Lung microvascular endothelial cell (primary cell): ENCODE measurements around the gene ENTPD8. TPM values are rescaled to one million over a fixed set of nuclear protein-coding genes. Genes with fewer than 3 reads are reported as not detected.
"Not testable (repeated sequence)": the region's sequence is repeated elsewhere in the genome, so short reads cannot be mapped to it uniquely, and the experiment has no call there.

Source experiments
- DNase-seq, 2 donors: peaks; one replicate each; pipeline versions ENCODE4 v3.0.0 to v3.0.0-alpha.2; 2010; ENCODE audit warnings: low read depth in 2 of 2
- total RNA-seq: library from RNA; depleted of rRNA; stranded (reverse); fragments of >200 nt; gene quantifications from 2 replicates; pipeline ENCODE4 v1.2.1, GENCODE V29; 2014

Gene ENTPD8
- total RNA-seq, 1 donor from 2014 or later, result 0.20 TPM

DNA sequence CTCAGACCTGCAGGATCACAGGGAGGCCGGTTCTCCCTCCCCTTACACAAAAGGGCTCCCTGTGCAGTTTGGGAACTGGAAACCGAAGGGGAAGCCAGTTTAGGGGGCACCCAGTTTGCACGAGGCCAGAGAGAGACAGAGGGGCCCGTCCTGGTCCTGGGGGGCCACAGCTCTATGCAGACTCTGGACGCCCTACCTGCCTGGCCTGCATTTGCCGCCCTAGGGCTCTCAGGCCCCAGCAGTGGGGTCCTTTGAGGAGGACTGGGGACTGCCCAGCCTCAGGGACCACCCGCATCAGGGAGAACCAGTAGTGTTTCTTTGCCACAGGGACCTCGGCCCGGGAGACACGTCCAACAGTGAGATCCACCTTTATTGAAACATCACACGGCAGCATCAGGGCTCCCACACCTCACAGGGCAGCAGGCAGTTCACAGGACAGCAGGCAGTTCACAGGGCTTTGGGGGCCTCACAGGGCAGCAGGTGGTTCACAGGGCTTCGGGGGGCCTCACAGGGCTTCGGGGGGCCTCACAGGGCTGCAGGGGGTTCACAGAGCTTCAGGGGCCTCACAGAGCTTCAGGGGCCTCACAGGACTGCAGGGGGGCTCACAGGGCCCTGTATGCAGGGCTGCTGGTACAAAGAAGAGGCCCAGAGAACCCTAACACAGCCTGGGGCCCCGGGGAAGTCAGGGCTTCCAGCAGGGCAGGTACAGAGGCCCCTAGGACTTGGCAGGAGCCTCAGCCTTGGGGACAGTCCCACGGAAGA is 18.6 kb upstream of the ENTPD8 start:
- DNase-seq, result no peak

GRCh38 chr9:137459152-137459600 is 18.0 kb upstream of the ENTPD8 start, which contains the start of gene NSMF:
NSMF (minus strand) TSS chr9:137459334; CDS start chr9:137459102, 232 bp downstream.
- peak; percentile 92 to 95 for DNase-seq

- DNase-seq, result no peak
Observed at GRCh38 chr9:137458194-137459151, 17.3 kb upstream of the ENTPD8 start.

DNA sequence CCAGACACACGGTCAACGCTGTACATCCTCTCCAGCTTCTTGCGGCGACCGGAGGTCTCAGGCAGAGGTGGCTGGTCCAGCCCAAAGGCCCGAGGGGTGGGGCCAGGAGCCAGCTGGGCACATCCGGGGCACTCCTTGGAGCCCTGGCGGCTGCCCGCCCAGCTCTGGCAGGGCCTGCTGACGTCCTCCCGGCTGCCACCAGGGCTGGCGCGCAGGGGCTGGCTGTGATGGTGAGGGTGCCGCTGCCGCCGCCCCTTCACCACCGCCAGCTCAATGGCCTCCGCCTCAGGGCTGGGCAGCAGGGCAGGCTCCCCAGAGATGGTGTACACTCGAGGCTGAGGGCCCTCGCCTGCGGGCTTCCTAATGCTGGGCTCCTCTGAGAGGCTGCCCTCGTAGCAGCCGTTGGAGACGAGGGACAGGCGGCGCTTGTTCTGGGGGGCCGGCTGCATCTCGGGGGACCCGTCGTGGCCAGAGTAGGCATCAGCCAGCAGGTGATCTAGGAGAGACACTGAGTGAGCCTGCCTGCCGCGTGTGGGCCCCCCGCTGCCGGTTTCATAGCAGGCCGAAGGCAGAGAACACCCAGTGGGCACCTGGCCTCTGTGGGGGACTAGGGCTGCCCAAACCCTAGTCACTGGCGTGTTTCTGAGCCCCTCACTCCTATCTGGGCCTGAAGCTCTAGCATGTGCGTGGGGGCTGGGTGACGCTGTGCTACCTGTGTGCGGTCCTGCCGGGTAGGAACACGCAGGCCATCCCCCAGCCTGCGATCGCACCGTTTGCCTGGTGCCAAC is 16.4 kb upstream of the ENTPD8 start:
- DNase-seq, result no peak

- no peak for DNase-seq
Observed at GRCh38 chr9:137456864-137457405, 15.8 kb upstream of the ENTPD8 start.

- no peak for DNase-seq
Observed at GRCh38 chr9:137456061-137456863, 15.1 kb upstream of the ENTPD8 start.

DNA sequence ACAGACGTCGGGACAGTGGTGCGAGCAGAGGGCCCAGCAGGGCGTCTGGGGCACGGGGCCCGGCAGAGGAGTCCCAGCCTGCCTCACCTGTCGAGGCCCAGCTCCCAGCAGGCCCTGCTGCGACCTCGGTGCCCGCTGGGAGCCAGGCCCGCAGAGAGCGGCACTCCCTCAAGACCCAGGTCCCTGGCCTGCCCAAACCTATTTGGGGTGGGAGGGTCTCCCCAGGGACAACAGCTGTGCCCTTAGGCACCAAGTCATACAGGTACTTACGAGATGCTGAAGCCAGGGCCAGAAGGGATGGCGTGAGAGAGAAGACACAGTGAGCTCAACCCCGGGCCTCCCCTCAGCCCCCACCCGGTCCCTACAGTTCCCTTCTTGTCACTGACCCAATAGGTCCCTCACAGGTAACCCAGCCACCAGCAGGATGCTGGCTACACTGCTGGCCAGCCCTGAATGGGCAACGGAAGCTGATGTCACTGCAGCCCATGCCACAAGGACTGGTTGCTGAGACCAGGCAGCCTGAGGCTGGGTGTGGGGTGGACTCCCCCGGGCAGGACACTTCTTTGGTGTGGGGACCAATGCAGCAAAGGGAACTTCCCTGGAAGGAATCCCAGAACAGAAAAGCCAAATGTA is 14.3 kb upstream of the ENTPD8 start:
- no peak for DNase-seq

DNA sequence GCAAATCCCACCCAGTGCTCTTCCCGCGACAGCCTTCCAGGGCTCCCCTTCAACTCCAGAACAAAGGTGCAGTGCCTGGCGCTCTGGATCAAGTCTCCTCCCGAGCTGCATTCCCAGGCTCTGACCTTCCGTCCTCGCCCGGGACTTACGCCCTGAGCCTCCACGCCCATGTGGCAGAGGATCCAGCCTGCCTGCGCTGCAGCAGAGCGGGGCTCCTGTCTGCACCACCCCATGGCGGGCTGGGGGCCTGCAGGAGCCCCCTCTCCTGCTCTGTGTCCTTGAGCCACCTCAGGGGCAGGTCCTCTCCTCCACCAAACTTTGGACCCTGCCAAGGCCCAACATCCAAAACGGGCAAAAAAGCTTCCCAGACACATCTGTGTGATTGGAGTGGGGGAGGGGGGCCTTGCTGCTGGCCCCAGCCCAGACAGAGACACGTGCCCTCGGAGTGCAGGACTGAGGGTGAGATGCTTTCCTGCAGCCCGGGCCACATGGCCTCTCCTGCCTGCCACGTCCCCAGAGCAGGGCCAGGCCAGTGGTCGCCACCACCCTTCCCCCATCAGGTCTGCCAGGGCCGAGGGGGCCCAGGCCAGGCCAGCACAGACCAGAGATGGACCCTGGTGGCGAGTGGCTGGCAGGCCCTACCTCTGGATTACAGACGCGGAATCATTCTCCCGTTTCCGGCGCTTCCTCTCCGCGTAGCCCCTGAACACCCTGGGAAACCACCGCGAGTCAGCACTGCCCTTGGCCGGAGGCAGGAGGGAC is 13.6 kb upstream of the ENTPD8 start:
- DNase-seq, result peak; percentile 73 to 83

GRCh38 chr9:137454145-137454596 is 13.0 kb upstream of the ENTPD8 start:
- peak; percentile 44 to 75 for DNase-seq

GRCh38 chr9:137453643-137454081 is 12.5 kb upstream of the ENTPD8 start:
- DNase-seq, result peak; percentile 76 to 88

DNA sequence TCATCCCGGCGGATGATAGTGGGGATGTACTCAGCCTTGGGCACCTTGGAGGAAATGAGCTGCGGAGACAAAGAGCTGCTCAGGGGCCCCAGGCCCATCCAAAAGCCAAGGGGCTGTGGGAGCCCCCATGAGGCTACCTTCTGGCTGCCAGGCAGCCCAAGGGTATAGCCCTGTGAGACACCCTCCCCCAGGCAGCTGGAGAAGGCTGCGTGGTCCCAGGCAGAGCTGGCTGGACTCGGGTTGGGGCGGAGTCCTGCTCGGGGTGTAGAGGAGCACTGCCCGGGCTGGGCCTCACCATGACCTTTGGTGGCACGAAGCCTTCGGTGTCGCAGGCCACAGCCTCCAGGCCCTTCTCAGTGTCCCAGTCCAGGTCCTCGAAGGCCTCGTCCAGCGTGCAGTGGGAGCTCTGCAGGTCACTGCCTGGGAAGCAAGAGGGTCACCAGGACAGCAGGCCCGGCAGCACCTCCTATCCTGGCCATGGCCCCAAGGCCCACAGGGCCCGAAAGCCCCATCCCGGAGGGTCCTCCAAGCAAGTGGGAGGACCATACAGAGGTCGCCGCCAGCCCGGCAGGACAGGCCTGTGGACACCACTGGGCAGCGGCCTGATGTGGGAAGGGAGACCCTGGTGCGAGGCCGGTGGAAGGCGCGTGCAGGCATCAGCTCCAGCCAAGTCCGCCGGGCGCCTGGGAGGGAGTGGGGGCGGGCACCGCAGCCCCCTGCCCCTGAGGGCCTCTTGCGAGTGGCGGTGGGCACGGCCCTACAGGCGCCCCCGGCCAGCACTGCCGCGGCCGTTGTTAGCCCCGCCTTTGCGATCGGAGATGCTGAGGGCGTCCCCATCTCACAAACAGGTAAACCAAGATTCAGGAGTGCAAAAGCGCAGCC is 11.8 kb upstream of the ENTPD8 start:
- no peak for DNase-seq

- no peak for DNase-seq
Observed at GRCh38 chr9:137452006-137452760, 11.0 kb upstream of the ENTPD8 start.

- not testable (repeated sequence) for DNase-seq
Observed at GRCh38 chr9:137451264-137452005, 10.3 kb upstream of the ENTPD8 start.

GRCh38 chr9:137450539-137451222 is 9.5 kb upstream of the ENTPD8 start:
- not testable (repeated sequence) for DNase-seq

DNA sequence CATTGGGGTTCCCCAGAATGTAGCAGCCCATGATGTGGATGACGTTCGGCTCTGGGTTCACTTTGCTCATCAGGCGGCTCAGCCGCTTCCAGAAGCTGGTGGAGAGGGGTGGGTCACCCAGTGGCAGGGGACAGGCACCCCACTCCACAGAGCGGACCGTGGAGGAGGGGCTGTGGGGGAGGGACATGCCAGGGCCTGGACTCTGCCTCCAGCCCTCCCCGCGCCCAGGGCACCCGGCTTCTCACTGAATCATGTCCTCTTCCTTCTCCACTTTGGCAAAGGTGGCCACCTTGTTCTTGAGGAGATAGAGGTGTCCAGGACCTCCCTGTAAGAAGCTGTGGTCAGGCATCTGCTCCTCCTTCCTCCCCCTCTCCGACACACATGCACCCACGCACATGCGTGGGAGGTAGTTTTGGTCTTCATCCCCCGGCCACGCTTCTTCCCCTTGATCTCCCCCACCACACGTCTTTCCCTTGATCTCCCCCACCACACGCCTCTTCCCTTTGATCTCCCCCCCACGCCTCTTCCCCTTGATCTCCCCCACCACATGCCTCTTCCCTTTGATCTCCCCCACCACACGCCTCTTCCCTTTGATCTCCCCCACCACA is 8.9 kb upstream of the ENTPD8 start:
- DNase-seq, result no peak
